Mesendoderm (in vitro differentiated cells): ENCODE data around the gene GSG1L2.

ENCODE experiments used
- DNase-seq: peaks from one replicate; pipeline ENCODE4 v3.0.0; 2013
- H2AK5ac ChIP-seq: 2 replicates; pipeline ENCODE4 v1.6.1; 2013; ENCODE audit warnings: low read length, inconsistent platforms
- H2BK120ac ChIP-seq: 2 replicates; pipeline ENCODE4 v1.6.1; 2013; ENCODE audit warnings: low read depth, mild to moderate bottlenecking, low read length, moderate library complexity, mixed read lengths
- H2BK15ac ChIP-seq: replicated peaks from 2 replicates; pipeline ENCODE4 v1.6.1; 2013; ENCODE audit warnings: low read depth, mild to moderate bottlenecking, moderate library complexity
- H2BK5ac ChIP-seq: 2 replicates; pipeline ENCODE4 v1.6.1; 2013; ENCODE audit warnings: low read length, inconsistent platforms
- H3K18ac ChIP-seq: 2 replicates; pipeline ENCODE4 v1.6.1; 2013; ENCODE audit warnings: mild to moderate bottlenecking, low read length, mixed read lengths
- H3K23ac ChIP-seq: one replicate; pipeline ENCODE4 v1.6.1; 2013; ENCODE audit warnings: low read length
- H3K27ac ChIP-seq: 2 replicates; pipeline ENCODE4 v1.5.1; 2013; ENCODE audit warnings: low read depth, mild to moderate bottlenecking, inconsistent platforms, low read length, moderate library complexity
- H3K27me3 ChIP-seq: 2 replicates; pipeline ENCODE4 v1.6.1; 2013; ENCODE audit warnings: low read length, control low read depth, mild to moderate bottlenecking, inconsistent platforms; ENCODE audit not compliant: insufficient read depth, poor library complexity
- H3K36me3 ChIP-seq: 2 replicates; pipeline ENCODE4 v1.6.1; 2013; ENCODE audit warnings: low read length, inconsistent platforms; ENCODE audit not compliant: control insufficient read depth, insufficient read depth
- H3K4ac ChIP-seq: one replicate; pipeline ENCODE4 v1.6.1; 2013; ENCODE audit warnings: low read depth, mild to moderate bottlenecking, low read length, moderate library complexity
- H3K4me1 ChIP-seq: 2 replicates; pipeline ENCODE4 v1.6.1; 2013; ENCODE audit warnings: low read depth, low read length, inconsistent platforms; ENCODE audit not compliant: control insufficient read depth
- H3K4me2 ChIP-seq: 2 replicates; pipeline ENCODE4 v1.6.1; 2013; ENCODE audit warnings: low read length
- H3K4me3 ChIP-seq: 2 replicates; pipeline ENCODE4 v1.5.1; 2013; ENCODE audit warnings: mild to moderate bottlenecking, low read length
- H3K56ac ChIP-seq: one replicate; pipeline ENCODE4 v1.6.1; 2013; ENCODE audit warnings: low read length
- H3K79me1 ChIP-seq: 2 replicates; pipeline ENCODE4 v1.6.1; 2013; ENCODE audit warnings: low read length, inconsistent platforms
- H3K79me2 ChIP-seq: 2 replicates; pipeline ENCODE4 v1.6.1; 2013; ENCODE audit warnings: mild to moderate bottlenecking, low read length; ENCODE audit not compliant: control insufficient read depth, insufficient read depth
- H3K9ac ChIP-seq: 2 replicates; pipeline ENCODE4 v1.6.1; 2013; ENCODE audit warnings: low read length, inconsistent platforms
- H4K5ac ChIP-seq: one replicate; pipeline ENCODE4 v1.6.1; 2013; ENCODE audit warnings: low read length
- H4K8ac ChIP-seq: one replicate; pipeline ENCODE4 v1.6.1; 2013; ENCODE audit warnings: low read depth, mild to moderate bottlenecking, control low read depth, low read length, moderate library complexity
- WGBS: extraction: QIAGEN DNeasy Blood & Tissue Kit; methylation state at CpG from one replicate; pipeline ENCODE4 v1.1.7; 2013; ENCODE audit warnings: low lambda C conversion rate, missing lambda C conversion rate; ENCODE audit not compliant: insufficient coverage; ENCODE audit errors: extremely low coverage; 5-methylcytosine and 5-hydroxymethylcytosine counted together

The GSG1L2 gene

GRCh38 chr17:9805769-9806168 lies 16.1 kb downstream of the GSG1L2 start:
- DNase-seq = peak; percentile 60
- Histone ChIP-seq H3K56ac (no peak overlapping the region), H3K36me3 (no peaks in the 10 kb centered on the region), H2AK5ac (no peak overlapping the region), H3K27me3 (no peaks in the 10 kb centered on the region), H2BK120ac (no peak overlapping the region), H3K4ac (no peak overlapping the region), H3K4me1 (peaks cover 2% of the 10 kb centered on the region), H3K18ac (no peak overlapping the region), H4K8ac (no peak overlapping the region), H3K4me3 (no peak overlapping the region), H3K23ac (no peak overlapping the region), H3K79me2 (no peaks in the 10 kb centered on the region), H2BK5ac (no peak overlapping the region), H3K9ac (no peak overlapping the region), H4K5ac (no peak overlapping the region), H3K27ac (no peak overlapping the region), H3K79me1 (no peaks in the 10 kb centered on the region), H3K4me2 (no peak overlapping the region), H2BK15ac (no peak overlapping the region)
- no CpG with 5 or more reads among the region's 4 CpGs for WGBS

GRCh38 chr17:9802697-9803096 lies 19.2 kb downstream of the GSG1L2 start:
- Histone ChIP-seq H3K79me1 (no peaks in the 10 kb centered on the region), H3K56ac (peak overlapping the region; percentile 15), H3K4me1 (no peaks in the 10 kb centered on the region), H3K79me2 (no peaks in the 10 kb centered on the region), H3K27me3 (no peaks in the 10 kb centered on the region), H3K4me3 (no peak overlapping the region), H2BK120ac (no peak overlapping the region), H2BK15ac (no peak overlapping the region), H4K5ac (no peak overlapping the region), H4K8ac (no peak overlapping the region), H2AK5ac (no peak overlapping the region), H3K9ac (no peak overlapping the region), H3K36me3 (no peaks in the 10 kb centered on the region), H3K27ac (no peak overlapping the region), H3K4ac (no peak overlapping the region), H2BK5ac (no peak overlapping the region), H3K18ac (no peak overlapping the region), H3K23ac (no peak overlapping the region), H3K4me2 (no peak overlapping the region)
- WGBS = no CpG with 5 or more reads among the region's 4 CpGs
- DNase-seq = no peak

- no CpG with 5 or more reads among the region's 13 CpGs for WGBS
- no peak overlapping the region for H2AK5ac ChIP-seq
- DNase-seq = peak; percentile 19
These were observed 19.6 kb downstream of the GSG1L2 start for GRCh38 chr17:9802294-9802693.

GRCh38 chr17:9801505-9801904 lies 20.4 kb downstream of the GSG1L2 start:
- Histone ChIP-seq H3K9ac (no peak overlapping the region), H2AK5ac (no peak overlapping the region), H4K8ac (no peak overlapping the region), H3K4me2 (no peak overlapping the region), H3K4me1 (no peaks in the 10 kb centered on the region), H2BK120ac (no peak overlapping the region), H3K27ac (no peak overlapping the region), H2BK5ac (no peak overlapping the region), H3K27me3 (no peaks in the 10 kb centered on the region), H3K56ac (no peak overlapping the region), H3K79me2 (no peaks in the 10 kb centered on the region), H3K36me3 (no peaks in the 10 kb centered on the region), H3K79me1 (no peaks in the 10 kb centered on the region), H3K18ac (no peak overlapping the region), H4K5ac (no peak overlapping the region), H3K4me3 (no peak overlapping the region), H2BK15ac (no peak overlapping the region), H3K4ac (no peak overlapping the region), H3K23ac (no peak overlapping the region)
- DNase-seq = no peak
- no CpG with 5 or more reads among the region's 2 CpGs for WGBS

More at GRCh38 chr17:9802294-9802693, 19.6 kb downstream of the GSG1L2 start:
- no peak overlapping the region for H3K4me3 ChIP-seq
- H2BK5ac ChIP-seq = no peak overlapping the region
- H2BK120ac ChIP-seq = no peak overlapping the region
- no peak overlapping the region for H3K4ac ChIP-seq
- no peak overlapping the region for H3K56ac ChIP-seq
- H3K27me3 ChIP-seq = no peaks in the 10 kb centered on the region
- H3K9ac ChIP-seq = no peak overlapping the region
- no peak overlapping the region for H4K8ac ChIP-seq
- no peak overlapping the region for H2BK15ac ChIP-seq
- H3K79me1 ChIP-seq = no peaks in the 10 kb centered on the region
- H3K27ac ChIP-seq = no peak overlapping the region
- no peak overlapping the region for H3K18ac ChIP-seq
- no peaks in the 10 kb centered on the region for H3K36me3 ChIP-seq
- H3K23ac ChIP-seq = no peak overlapping the region
- H3K79me2 ChIP-seq = no peaks in the 10 kb centered on the region
- no peaks in the 10 kb centered on the region for H3K4me1 ChIP-seq
- no peak overlapping the region for H4K5ac ChIP-seq
- no peak overlapping the region for H3K4me2 ChIP-seq

- H4K5ac ChIP-seq = no peak overlapping the region
- H3K4me2 ChIP-seq = no peak overlapping the region
- no peak overlapping the region for H3K27ac ChIP-seq
- no peak overlapping the region for H3K56ac ChIP-seq
- H3K4ac ChIP-seq = no peak overlapping the region
- H3K36me3 ChIP-seq = no peaks in the 10 kb centered on the region
- no peak for DNase-seq
- H3K9ac ChIP-seq = no peak overlapping the region
- no peak overlapping the region for H4K8ac ChIP-seq
- H2BK120ac ChIP-seq = no peak overlapping the region
- H3K18ac ChIP-seq = no peak overlapping the region
- no peaks in the 10 kb centered on the region for H3K79me1 ChIP-seq
- no peak overlapping the region for H2BK5ac ChIP-seq
- H3K27me3 ChIP-seq = no peaks in the 10 kb centered on the region
- H3K4me1 ChIP-seq = no peaks in the 10 kb centered on the region
- H2AK5ac ChIP-seq = no peak overlapping the region
- no CpG with 5 or more reads among the region's 7 CpGs for WGBS
- H3K79me2 ChIP-seq = no peaks in the 10 kb centered on the region
- no peak overlapping the region for H2BK15ac ChIP-seq
- no peak overlapping the region for H3K23ac ChIP-seq
- no peak overlapping the region for H3K4me3 ChIP-seq
These were observed 23.2 kb downstream of the GSG1L2 start for GRCh38 chr17:9798724-9799123.

- H3K79me1 ChIP-seq = no peaks in the 10 kb centered on the region
- no peak overlapping the region for H4K8ac ChIP-seq
- H3K4me3 ChIP-seq = no peak overlapping the region
- no peak overlapping the region for H3K4ac ChIP-seq
- H2AK5ac ChIP-seq = no peak overlapping the region
- H3K4me2 ChIP-seq = no peak overlapping the region
- no peak overlapping the region for H3K18ac ChIP-seq
- H3K23ac ChIP-seq = no peak overlapping the region
- no peak overlapping the region for H3K56ac ChIP-seq
- no peaks in the 10 kb centered on the region for H3K27me3 ChIP-seq
- no peaks in the 10 kb centered on the region for H3K36me3 ChIP-seq
- no peak overlapping the region for H3K9ac ChIP-seq
- no peak for DNase-seq
- H4K5ac ChIP-seq = no peak overlapping the region
- H2BK120ac ChIP-seq = no peak overlapping the region
- H3K4me1 ChIP-seq = no peaks in the 10 kb centered on the region
- no peaks in the 10 kb centered on the region for H3K79me2 ChIP-seq
- no CpG with 5 or more reads among the region's 3 CpGs for WGBS
- H2BK15ac ChIP-seq = no peak overlapping the region
- H2BK5ac ChIP-seq = no peak overlapping the region
- H3K27ac ChIP-seq = no peak overlapping the region
These were observed 23.9 kb downstream of the GSG1L2 start for GRCh38 chr17:9798008-9798407.
